Measurements from ENCODE around the gene GATM. TPM values are rescaled to one million over a fixed set of nuclear protein-coding genes. Genes with fewer than 3 reads are reported as not detected.

GATM gene
- total RNA-seq, 1 donor from 2014 or later = 0.20 TPM

Other genes starting within 250 kb of the GATM start
- not detected in 2 replicates for gene DUOXA1, start 248.7 kb downstream of the GATM start, total RNA-seq
- gene DUOX1, start 248.6 kb downstream of the GATM start, total RNA-seq = not detected in 2 replicates
- gene SHF, start 190.6 kb downstream of the GATM start, total RNA-seq = 2.4 and 3.4 TPM in 2 replicates
- gene SLC28A2, start 126.3 kb downstream of the GATM start, total RNA-seq = not detected in 2 replicates
- gene SLC30A4, start 144.2 kb upstream of the GATM start, total RNA-seq = 4.1 and 6.5 TPM in 2 replicates
- gene BLOC1S6, start 208.8 kb upstream of the GATM start, total RNA-seq = 55.1 and 55.2 TPM in 2 replicates

Measured in lung microvascular endothelial cell (primary cell).